ENCODE measurements around the gene THUMPD2. TPM values are rescaled to one million over a fixed set of nuclear protein-coding genes. Genes with fewer than 3 reads are reported as not detected.

The THUMPD2 gene, protein sequence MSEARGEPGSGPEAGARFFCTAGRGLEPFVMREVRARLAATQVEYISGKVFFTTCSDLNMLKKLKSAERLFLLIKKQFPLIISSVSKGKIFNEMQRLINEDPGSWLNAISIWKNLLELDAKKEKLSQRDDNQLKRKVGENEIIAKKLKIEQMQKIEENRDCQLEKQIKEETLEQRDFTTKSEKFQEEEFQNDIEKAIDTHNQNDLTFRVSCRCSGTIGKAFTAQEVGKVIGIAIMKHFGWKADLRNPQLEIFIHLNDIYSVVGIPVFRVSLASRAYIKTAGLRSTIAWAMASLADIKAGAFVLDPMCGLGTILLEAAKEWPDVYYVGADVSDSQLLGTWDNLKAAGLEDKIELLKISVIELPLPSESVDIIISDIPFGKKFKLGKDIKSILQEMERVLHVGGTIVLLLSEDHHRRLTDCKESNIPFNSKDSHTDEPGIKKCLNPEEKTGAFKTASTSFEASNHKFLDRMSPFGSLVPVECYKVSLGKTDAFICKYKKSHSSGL
- 11.3 to 12.6 TPM (median 12.0 TPM) in 5 replicates for total RNA-seq (2022; extraction: Qiagen RNA extraction)

DNA sequence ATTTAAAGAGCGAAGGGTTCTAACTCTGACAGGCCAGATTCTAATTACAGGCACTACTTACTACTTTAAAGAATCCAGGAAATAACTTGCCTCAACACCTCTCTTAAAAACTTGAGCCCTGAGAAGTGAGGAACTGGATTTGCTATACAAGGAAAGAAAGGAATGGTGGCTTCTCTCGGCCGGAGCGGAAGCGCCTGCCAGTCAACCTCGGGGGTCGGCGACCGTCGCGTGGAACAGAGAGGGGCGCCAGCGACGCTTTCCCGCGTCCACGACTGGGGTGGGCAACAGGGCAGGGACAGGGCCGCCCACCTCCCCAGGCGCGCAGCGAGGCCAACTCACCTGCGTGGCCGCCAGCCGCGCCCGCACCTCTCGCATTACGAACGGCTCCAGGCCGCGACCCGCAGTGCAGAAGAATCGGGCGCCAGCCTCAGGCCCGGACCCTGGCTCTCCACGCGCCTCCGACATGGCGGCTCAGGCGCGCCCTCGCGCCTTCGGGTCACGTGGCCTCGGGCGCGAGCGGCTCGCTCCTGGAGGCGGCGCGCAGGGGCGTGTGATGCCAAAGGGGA, at the start of gene THUMPD2:
THUMPD2 (minus strand) TSS at position 484 of the 566 bp plus-strand sequence; CDS start at position 465, 19 bp downstream.

Other genes with a start within 250 kb of the THUMPD2 start
- 0.10 to 0.16 TPM (median 0.13 TPM) in 5 replicates for gene TMEM178A, start 113.3 kb downstream of the THUMPD2 start, total RNA-seq (2022; extraction: Qiagen RNA extraction)

Data from A549 treated with AZD2906 at 1 μM for 4 hours (cell line).